H9 (cell line): ENCODE measurements around the gene OR51A7. TPM values are rescaled to one million over a fixed set of nuclear protein-coding genes. Genes with fewer than 3 reads are reported as not detected.

Experiments
- DNase-seq: peaks from one replicate; pipeline ENCODE4 v3.0.0-alpha.2; 2017
- H2AFZ ChIP-seq: one replicate; pipeline ENCODE4 v1.6.1; 2013; ENCODE audit warnings: mild to moderate bottlenecking, low read length, control low read depth, moderate library complexity
- H2AK5ac ChIP-seq: 2 replicates; pipeline ENCODE4 v1.6.1; 2013; ENCODE audit warnings: low read length, control low read depth, mixed read lengths; ENCODE audit not compliant: insufficient read length
- H2BK120ac ChIP-seq: one replicate; pipeline ENCODE4 v1.6.1; 2013; ENCODE audit warnings: low read depth, mild to moderate bottlenecking, low read length, control low read depth, inconsistent platforms; ENCODE audit not compliant: poor library complexity, severe bottlenecking
- H2BK12ac ChIP-seq: 2 replicates; pipeline ENCODE4 v1.6.1; 2013; ENCODE audit warnings: low read length, control low read depth, mixed read lengths, low read depth; ENCODE audit not compliant: insufficient read length
- H2BK15ac ChIP-seq: 2 replicates; pipeline ENCODE4 v1.6.1; 2013; ENCODE audit warnings: low read depth, low read length, control low read depth
- H2BK20ac ChIP-seq: one replicate; pipeline ENCODE4 v1.6.1; 2013; ENCODE audit warnings: low read depth, mild to moderate bottlenecking, low read length, control low read depth, inconsistent platforms; ENCODE audit not compliant: poor library complexity, severe bottlenecking
- H2BK5ac ChIP-seq: 2 replicates; pipeline ENCODE4 v1.6.1; 2013; ENCODE audit warnings: low read length, control low read depth, mixed read lengths; ENCODE audit not compliant: insufficient read length
- H3K14ac ChIP-seq: 2 replicates; pipeline ENCODE4 v1.6.1; 2013; ENCODE audit warnings: low read length, control low read depth; ENCODE audit not compliant: insufficient read depth
- H3K18ac ChIP-seq: 2 replicates; pipeline ENCODE4 v1.6.1; 2013; ENCODE audit warnings: low read depth, mild to moderate bottlenecking, mixed read lengths, low read length, control low read depth; ENCODE audit not compliant: insufficient read length
- H3K23ac ChIP-seq: 2 replicates; pipeline ENCODE4 v1.6.1; 2013; ENCODE audit warnings: low read length, control low read depth, mixed read lengths, low read depth; ENCODE audit not compliant: insufficient read length
- H3K23me2 ChIP-seq: 2 replicates; pipeline ENCODE4 v1.6.1; 2013; ENCODE audit warnings: low read depth, mild to moderate bottlenecking, mixed read lengths, low read length, control low read depth; ENCODE audit not compliant: insufficient read length, poor library complexity, severe bottlenecking
- H3K27ac ChIP-seq: 2 replicates; pipeline ENCODE4 v1.5.1; 2013; ENCODE audit warnings: low read length, control low read depth, mixed read lengths, low read depth; ENCODE audit not compliant: insufficient read length
- H3K27me3 ChIP-seq: 2 replicates; pipeline ENCODE4 v1.6.1; 2013; ENCODE audit warnings: low read length, control low read depth, inconsistent platforms; ENCODE audit not compliant: insufficient read depth
- H3K4ac ChIP-seq: 2 replicates; pipeline ENCODE4 v1.6.1; 2013; ENCODE audit warnings: low read depth, mild to moderate bottlenecking, control low read depth, inconsistent platforms, low read length, moderate library complexity
- H3K4me1 ChIP-seq: 2 replicates; pipeline ENCODE4 v1.6.1; 2013; ENCODE audit warnings: low read length, control low read depth, inconsistent platforms; ENCODE audit not compliant: insufficient read depth
- H3K4me2 ChIP-seq: 2 replicates; pipeline ENCODE4 v1.6.1; 2013; ENCODE audit warnings: low read length, control low read depth, mixed read lengths; ENCODE audit not compliant: insufficient read length, insufficient read depth
- H3K56ac ChIP-seq: 2 replicates; pipeline ENCODE4 v1.6.1; 2013; ENCODE audit warnings: low read depth, mild to moderate bottlenecking, mixed read lengths, low read length, control low read depth; ENCODE audit not compliant: insufficient read length
- H3K79me1 ChIP-seq: 2 replicates; pipeline ENCODE4 v1.6.1; 2013; ENCODE audit warnings: low read depth, mild to moderate bottlenecking, moderate library complexity, low read length, control low read depth, inconsistent platforms; ENCODE audit not compliant: insufficient read depth, poor library complexity, severe bottlenecking
- H3K79me2 ChIP-seq: 2 replicates; pipeline ENCODE4 v1.6.1; 2013; ENCODE audit warnings: low read length, control low read depth, inconsistent platforms; ENCODE audit not compliant: insufficient read depth
- H3K9ac ChIP-seq: 2 replicates; pipeline ENCODE4 v1.6.1; 2013; ENCODE audit warnings: low read length, control low read depth, mixed read lengths; ENCODE audit not compliant: insufficient read length; ENCODE audit errors: extremely low read depth
- H3K9me3 ChIP-seq: one replicate; pipeline ENCODE4 v1.6.1; 2013; ENCODE audit warnings: low read depth, low read length, inconsistent platforms; ENCODE audit not compliant: control insufficient read depth
- H3T11ph ChIP-seq: one replicate; pipeline ENCODE4 v1.6.1; 2013; ENCODE audit warnings: mild to moderate bottlenecking, low read length, control low read depth, inconsistent platforms
- H4K20me1 ChIP-seq: one replicate; pipeline ENCODE4 v1.6.1; 2013; ENCODE audit not compliant: control insufficient read depth, insufficient read length, insufficient read depth
- H4K5ac ChIP-seq: 2 replicates; pipeline ENCODE4 v1.6.1; 2013; ENCODE audit warnings: low read depth, mild to moderate bottlenecking, mixed read lengths, low read length, control low read depth; ENCODE audit not compliant: insufficient read length
- H4K8ac ChIP-seq: replicated peaks from 2 replicates; pipeline ENCODE4 v1.6.1; 2013; ENCODE audit warnings: low read length, control low read depth, mixed read lengths, low read depth; ENCODE audit not compliant: insufficient read length
- H4K91ac ChIP-seq: 2 replicates; pipeline ENCODE4 v1.6.1; 2013; ENCODE audit warnings: low read depth, mild to moderate bottlenecking, moderate library complexity, mixed read lengths, low read length, control low read depth; ENCODE audit not compliant: insufficient read length
- H3K27ac Mint-ChIP-seq, 3 experiments: 2 replicates in 2 of 3; 3 replicates in 1 of 3; pipeline ENCODE4 v1.8.0; 2020 to 2021; ENCODE audit warnings: mixed read lengths in 3 of 3, mild to moderate bottlenecking in 1 of 3, moderate library complexity in 1 of 3
- H3K27me3 Mint-ChIP-seq: 2 replicates; pipeline ENCODE4 v1.8.0; 2021; ENCODE audit warnings: low read depth, mild to moderate bottlenecking, moderate library complexity, mixed read lengths
- H3K36me3 Mint-ChIP-seq, 3 experiments: 2 replicates in 2 of 3; 3 replicates in 1 of 3; pipeline ENCODE4 v1.8.0; 2020 to 2021; ENCODE audit warnings: low read depth in 3 of 3, mixed read lengths in 3 of 3; ENCODE audit not compliant: insufficient read depth in 1 of 3
- H3K4me1 Mint-ChIP-seq, 2 experiments: 2 replicates each; pipeline ENCODE4 v1.8.0; 2020; ENCODE audit warnings: mixed read lengths in 2 of 2
- H3K4me3 Mint-ChIP-seq, 2 experiments: 2 replicates in 1 of 2; 3 replicates in 1 of 2; pipeline ENCODE4 v1.8.0; 2020 to 2021; ENCODE audit warnings: mild to moderate bottlenecking in 2 of 2, mixed read lengths in 2 of 2, moderate library complexity in 1 of 2
- H3K9me3 Mint-ChIP-seq, 2 experiments: 2 replicates in 1 of 2; 3 replicates in 1 of 2; pipeline ENCODE4 v1.8.0; 2020; ENCODE audit warnings: mild to moderate bottlenecking in 2 of 2, mixed read lengths in 2 of 2, moderate library complexity in 1 of 2
- total RNA-seq: library from RNA; stranded (reverse); gene quantifications from 2 replicates; pipeline ENCODE4 v1.2.1, GENCODE V29; 2021
- TF ChIP-seq, protein P1 (sequence below): fragments of 200-600 bp; sonication (generic); conservative IDR thresholded peaks from 3 replicates; pipeline ENCODE4 v1.8.0; 2021; ENCODE audit warnings: antibody characterized with exemption, mild to moderate bottlenecking

The OR51A7 gene
- total RNA-seq, 1 experiment from 2014 or later, result not detected

DNA sequence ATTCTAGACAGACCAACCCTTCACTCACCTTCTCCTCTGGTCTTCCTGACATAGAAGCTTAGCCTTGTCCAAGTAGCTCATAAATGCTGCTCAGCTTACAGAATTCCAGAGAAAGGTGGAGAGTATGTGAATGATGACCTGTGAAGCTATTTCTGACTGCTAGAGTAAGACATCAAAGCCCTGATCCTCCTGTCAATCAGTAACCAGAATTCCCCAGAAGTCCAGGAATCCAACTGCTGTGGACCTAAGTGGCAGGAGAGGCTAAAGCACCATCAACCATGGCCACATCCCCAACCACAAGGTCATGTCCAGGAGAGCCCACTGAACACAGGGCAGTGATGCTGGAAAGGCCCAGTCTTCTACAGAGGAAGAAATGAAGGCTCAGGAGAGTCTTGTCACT is 13.0 kb downstream of the OR51A7 start:
- Histone ChIP-seq H4K8ac (no peak overlapping the region), H3K79me1 (no peaks in the 10 kb centered on the region), H3K4ac (no peak overlapping the region), H2BK5ac (no peak overlapping the region), H3K18ac (no peak overlapping the region), H3K9ac (no peak overlapping the region), H2AK5ac (no peak overlapping the region), H3K9me3 (no peaks in the 10 kb centered on the region), H3K27ac (no peak overlapping the region), H3K56ac (no peak overlapping the region), H3K4me1 (no peaks in the 10 kb centered on the region), H3K79me2 (no peaks in the 10 kb centered on the region), H3K23me2 (no peaks in the 10 kb centered on the region), H3K14ac (no peak overlapping the region), H2BK12ac (no peak overlapping the region), H4K5ac (no peak overlapping the region), H3K23ac (no peak overlapping the region), H4K91ac (no peak overlapping the region), H2BK120ac (no peak overlapping the region), H3T11ph (no peak overlapping the region), H3K4me2 (no peak overlapping the region), H4K20me1 (no peaks in the 10 kb centered on the region), H3K27me3 (no peaks in the 10 kb centered on the region), H2AFZ (no peak overlapping the region), H2BK15ac (no peak overlapping the region), H2BK20ac (no peak overlapping the region)
- no peaks in the 10 kb centered on the region; the same call in 1 of the 2 replicates for H3K27me3 Mint-ChIP-seq
- H3K4me1 Mint-ChIP-seq, result no peaks in the 10 kb centered on the region
- H3K36me3 Mint-ChIP-seq, result no peaks in the 10 kb centered on the region
- no peak for DNase-seq
- no peak overlapping the region for H3K27ac Mint-ChIP-seq
- TF ChIP-seq, protein P1, sequence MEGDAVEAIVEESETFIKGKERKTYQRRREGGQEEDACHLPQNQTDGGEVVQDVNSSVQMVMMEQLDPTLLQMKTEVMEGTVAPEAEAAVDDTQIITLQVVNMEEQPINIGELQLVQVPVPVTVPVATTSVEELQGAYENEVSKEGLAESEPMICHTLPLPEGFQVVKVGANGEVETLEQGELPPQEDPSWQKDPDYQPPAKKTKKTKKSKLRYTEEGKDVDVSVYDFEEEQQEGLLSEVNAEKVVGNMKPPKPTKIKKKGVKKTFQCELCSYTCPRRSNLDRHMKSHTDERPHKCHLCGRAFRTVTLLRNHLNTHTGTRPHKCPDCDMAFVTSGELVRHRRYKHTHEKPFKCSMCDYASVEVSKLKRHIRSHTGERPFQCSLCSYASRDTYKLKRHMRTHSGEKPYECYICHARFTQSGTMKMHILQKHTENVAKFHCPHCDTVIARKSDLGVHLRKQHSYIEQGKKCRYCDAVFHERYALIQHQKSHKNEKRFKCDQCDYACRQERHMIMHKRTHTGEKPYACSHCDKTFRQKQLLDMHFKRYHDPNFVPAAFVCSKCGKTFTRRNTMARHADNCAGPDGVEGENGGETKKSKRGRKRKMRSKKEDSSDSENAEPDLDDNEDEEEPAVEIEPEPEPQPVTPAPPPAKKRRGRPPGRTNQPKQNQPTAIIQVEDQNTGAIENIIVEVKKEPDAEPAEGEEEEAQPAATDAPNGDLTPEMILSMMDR, result no peak
- H3K9me3 Mint-ChIP-seq, result no peaks in the 10 kb centered on the region
- no peak overlapping the region for H3K4me3 Mint-ChIP-seq
